ENCODE measurements around the gene TMEM219.
A peak's percentile ranks its signal among the peaks of the same experiment; 100 is the strongest.

Gene TMEM219

DNA sequence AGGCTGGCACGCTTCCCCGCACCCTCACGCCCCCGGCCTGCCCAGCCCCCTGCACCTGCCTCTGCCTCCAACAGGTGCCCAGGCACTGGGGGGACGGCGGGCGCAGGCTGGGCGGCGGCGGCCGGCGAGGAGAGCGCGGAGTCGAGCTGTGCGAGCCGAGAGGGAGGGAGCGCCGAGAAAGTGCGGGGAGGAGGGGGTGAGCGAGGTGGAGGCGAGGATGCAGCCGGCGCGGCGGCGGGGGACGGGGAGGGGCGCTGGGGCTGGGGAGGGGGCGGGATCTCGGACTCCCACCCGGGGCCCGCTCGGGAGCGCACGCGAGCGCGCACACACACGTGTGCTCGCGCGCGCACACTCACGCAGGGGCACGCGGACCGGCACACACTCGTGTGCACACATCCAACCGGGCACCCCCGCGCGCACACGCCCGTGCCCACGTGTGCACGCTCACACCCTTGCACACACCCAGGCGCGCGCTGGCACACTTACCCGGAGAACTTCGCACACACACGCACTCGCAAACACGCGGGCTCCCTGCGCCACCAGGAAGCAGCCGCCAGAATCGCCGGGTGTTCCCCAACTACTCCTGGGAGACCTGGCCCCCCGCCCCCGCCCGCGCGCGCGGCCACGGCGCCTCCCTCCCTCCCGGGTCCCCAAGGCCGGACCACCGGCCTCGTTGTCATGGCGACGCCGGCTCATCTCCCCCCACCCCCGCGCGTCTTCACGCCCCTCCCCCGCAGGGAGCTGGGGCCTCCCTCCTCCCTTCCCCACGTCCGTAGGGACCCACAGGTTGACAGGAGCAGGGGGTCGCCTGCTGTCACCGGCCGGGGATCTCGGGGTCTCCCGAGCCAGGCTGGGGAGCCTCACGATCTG is 49.2 kb downstream of the TMEM219 start, which contains the start of gene DOC2A (continued):
- TF ChIP-seq, protein P1, sequence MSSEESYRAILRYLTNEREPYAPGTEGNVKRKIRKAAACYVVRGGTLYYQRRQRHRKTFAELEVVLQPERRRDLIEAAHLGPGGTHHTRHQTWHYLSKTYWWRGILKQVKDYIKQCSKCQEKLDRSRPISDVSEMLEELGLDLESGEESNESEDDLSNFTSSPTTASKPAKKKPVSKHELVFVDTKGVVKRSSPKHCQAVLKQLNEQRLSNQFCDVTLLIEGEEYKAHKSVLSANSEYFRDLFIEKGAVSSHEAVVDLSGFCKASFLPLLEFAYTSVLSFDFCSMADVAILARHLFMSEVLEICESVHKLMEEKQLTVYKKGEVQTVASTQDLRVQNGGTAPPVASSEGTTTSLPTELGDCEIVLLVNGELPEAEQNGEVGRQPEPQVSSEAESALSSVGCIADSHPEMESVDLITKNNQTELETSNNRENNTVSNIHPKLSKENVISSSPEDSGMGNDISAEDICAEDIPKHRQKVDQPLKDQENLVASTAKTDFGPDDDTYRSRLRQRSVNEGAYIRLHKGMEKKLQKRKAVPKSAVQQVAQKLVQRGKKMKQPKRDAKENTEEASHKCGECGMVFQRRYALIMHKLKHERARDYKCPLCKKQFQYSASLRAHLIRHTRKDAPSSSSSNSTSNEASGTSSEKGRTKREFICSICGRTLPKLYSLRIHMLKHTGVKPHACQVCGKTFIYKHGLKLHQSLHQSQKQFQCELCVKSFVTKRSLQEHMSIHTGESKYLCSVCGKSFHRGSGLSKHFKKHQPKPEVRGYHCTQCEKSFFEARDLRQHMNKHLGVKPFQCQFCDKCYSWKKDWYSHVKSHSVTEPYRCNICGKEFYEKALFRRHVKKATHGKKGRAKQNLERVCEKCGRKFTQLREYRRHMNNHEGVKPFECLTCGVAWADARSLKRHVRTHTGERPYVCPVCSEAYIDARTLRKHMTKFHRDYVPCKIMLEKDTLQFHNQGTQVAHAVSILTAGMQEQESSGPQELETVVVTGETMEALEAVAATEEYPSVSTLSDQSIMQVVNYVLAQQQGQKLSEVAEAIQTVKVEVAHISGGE (tag by site-specific recombination; conservative IDR thresholded peaks at IDR 0.05; ENCODE audit: low read depth), result no peak
- peak; percentile 54; the same call in 1 of the 2 replicates for TF ChIP-seq ZXDB (tag by site-specific recombination; IDR thresholded peaks at IDR 0.05)
- TF ChIP-seq, protein P2, sequence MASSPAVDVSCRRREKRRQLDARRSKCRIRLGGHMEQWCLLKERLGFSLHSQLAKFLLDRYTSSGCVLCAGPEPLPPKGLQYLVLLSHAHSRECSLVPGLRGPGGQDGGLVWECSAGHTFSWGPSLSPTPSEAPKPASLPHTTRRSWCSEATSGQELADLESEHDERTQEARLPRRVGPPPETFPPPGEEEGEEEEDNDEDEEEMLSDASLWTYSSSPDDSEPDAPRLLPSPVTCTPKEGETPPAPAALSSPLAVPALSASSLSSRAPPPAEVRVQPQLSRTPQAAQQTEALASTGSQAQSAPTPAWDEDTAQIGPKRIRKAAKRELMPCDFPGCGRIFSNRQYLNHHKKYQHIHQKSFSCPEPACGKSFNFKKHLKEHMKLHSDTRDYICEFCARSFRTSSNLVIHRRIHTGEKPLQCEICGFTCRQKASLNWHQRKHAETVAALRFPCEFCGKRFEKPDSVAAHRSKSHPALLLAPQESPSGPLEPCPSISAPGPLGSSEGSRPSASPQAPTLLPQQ (tag by site-specific recombination; IDR thresholded peaks at IDR 0.05), result no peak; the same call in none of the 2 replicates
- TF ChIP-seq, protein P3, sequence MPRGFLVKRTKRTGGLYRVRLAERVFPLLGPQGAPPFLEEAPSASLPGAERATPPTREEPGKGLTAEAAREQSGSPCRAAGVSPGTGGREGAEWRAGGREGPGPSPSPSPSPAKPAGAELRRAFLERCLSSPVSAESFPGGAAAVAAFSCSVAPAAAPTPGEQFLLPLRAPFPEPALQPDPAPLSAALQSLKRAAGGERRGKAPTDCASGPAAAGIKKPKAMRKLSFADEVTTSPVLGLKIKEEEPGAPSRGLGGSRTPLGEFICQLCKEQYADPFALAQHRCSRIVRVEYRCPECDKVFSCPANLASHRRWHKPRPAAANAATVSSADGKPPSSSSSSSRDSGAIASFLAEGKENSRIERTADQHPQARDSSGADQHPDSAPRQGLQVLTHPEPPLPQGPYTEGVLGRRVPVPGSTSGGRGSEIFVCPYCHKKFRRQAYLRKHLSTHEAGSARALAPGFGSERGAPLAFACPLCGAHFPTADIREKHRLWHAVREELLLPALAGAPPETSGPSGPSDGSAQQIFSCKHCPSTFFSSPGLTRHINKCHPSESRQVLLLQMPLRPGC (tag by site-specific recombination; IDR thresholded peaks at IDR 0.05), result 0 out of 2 replicates have a peak, but pooled peaks have one; percentile 15
- TF ChIP-seq ZNF2 (tag by site-specific recombination; IDR thresholded peaks at IDR 0.05), result 0 out of 2 replicates have a peak, but pooled peaks have one; percentile 12
- TF ChIP-seq SCRT2 (tag by site-specific recombination; IDR thresholded peaks at IDR 0.05), result peak; percentile 98
- TF ChIP-seq KLF16 (tag by site-specific recombination; IDR thresholded peaks at IDR 0.05), result peak; percentile 55; the same call in 1 of the 2 replicates
- TF ChIP-seq, protein P4, sequence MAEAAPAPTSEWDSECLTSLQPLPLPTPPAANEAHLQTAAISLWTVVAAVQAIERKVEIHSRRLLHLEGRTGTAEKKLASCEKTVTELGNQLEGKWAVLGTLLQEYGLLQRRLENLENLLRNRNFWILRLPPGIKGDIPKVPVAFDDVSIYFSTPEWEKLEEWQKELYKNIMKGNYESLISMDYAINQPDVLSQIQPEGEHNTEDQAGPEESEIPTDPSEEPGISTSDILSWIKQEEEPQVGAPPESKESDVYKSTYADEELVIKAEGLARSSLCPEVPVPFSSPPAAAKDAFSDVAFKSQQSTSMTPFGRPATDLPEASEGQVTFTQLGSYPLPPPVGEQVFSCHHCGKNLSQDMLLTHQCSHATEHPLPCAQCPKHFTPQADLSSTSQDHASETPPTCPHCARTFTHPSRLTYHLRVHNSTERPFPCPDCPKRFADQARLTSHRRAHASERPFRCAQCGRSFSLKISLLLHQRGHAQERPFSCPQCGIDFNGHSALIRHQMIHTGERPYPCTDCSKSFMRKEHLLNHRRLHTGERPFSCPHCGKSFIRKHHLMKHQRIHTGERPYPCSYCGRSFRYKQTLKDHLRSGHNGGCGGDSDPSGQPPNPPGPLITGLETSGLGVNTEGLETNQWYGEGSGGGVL (tag by site-specific recombination; IDR thresholded peaks at IDR 0.05), result peak; percentile 96
- no peak for TF ChIP-seq ZNF785 (tag by site-specific recombination; IDR thresholded peaks at IDR 0.05)
- 0 out of 2 replicates have a peak, but pooled peaks have one; percentile 36 for TF ChIP-seq SP3 (tag by site-specific recombination; IDR thresholded peaks at IDR 0.05)
- 0 out of 2 replicates have a peak, but pooled peaks have one; percentile 3 for TF ChIP-seq KLF9 (tag by site-specific recombination; IDR thresholded peaks at IDR 0.05; ENCODE audit: low read depth)
- TF ChIP-seq ZBTB17 (tag by site-specific recombination; IDR thresholded peaks at IDR 0.05), result peak; percentile 99
- TF ChIP-seq ZNF248 (tag by site-specific recombination; IDR thresholded peaks at IDR 0.05), result no peak
- TF ChIP-seq ZNF548 (tag by site-specific recombination; IDR thresholded peaks at IDR 0.05), result no peak
- TF ChIP-seq, protein P5, sequence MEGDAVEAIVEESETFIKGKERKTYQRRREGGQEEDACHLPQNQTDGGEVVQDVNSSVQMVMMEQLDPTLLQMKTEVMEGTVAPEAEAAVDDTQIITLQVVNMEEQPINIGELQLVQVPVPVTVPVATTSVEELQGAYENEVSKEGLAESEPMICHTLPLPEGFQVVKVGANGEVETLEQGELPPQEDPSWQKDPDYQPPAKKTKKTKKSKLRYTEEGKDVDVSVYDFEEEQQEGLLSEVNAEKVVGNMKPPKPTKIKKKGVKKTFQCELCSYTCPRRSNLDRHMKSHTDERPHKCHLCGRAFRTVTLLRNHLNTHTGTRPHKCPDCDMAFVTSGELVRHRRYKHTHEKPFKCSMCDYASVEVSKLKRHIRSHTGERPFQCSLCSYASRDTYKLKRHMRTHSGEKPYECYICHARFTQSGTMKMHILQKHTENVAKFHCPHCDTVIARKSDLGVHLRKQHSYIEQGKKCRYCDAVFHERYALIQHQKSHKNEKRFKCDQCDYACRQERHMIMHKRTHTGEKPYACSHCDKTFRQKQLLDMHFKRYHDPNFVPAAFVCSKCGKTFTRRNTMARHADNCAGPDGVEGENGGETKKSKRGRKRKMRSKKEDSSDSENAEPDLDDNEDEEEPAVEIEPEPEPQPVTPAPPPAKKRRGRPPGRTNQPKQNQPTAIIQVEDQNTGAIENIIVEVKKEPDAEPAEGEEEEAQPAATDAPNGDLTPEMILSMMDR (tag by site-specific recombination; IDR thresholded peaks at IDR 0.05), result 0 out of 2 replicates have a peak, but pooled peaks have one; percentile 12
- no peak for TF ChIP-seq ZNF292 (tag by site-specific recombination; IDR thresholded peaks at IDR 0.05; ENCODE audit: borderline replicate concordance, low read depth)
- TF ChIP-seq ZNF146 (tag by site-specific recombination; IDR thresholded peaks at IDR 0.05), result 0 out of 2 replicates have a peak, but pooled peaks have one; percentile 4
- TF ChIP-seq, protein P6, sequence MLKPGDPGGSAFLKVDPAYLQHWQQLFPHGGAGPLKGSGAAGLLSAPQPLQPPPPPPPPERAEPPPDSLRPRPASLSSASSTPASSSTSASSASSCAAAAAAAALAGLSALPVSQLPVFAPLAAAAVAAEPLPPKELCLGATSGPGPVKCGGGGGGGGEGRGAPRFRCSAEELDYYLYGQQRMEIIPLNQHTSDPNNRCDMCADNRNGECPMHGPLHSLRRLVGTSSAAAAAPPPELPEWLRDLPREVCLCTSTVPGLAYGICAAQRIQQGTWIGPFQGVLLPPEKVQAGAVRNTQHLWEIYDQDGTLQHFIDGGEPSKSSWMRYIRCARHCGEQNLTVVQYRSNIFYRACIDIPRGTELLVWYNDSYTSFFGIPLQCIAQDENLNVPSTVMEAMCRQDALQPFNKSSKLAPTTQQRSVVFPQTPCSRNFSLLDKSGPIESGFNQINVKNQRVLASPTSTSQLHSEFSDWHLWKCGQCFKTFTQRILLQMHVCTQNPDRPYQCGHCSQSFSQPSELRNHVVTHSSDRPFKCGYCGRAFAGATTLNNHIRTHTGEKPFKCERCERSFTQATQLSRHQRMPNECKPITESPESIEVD (tag by site-specific recombination; IDR thresholded peaks at IDR 0.05), result no peak
- TF ChIP-seq, protein P7, sequence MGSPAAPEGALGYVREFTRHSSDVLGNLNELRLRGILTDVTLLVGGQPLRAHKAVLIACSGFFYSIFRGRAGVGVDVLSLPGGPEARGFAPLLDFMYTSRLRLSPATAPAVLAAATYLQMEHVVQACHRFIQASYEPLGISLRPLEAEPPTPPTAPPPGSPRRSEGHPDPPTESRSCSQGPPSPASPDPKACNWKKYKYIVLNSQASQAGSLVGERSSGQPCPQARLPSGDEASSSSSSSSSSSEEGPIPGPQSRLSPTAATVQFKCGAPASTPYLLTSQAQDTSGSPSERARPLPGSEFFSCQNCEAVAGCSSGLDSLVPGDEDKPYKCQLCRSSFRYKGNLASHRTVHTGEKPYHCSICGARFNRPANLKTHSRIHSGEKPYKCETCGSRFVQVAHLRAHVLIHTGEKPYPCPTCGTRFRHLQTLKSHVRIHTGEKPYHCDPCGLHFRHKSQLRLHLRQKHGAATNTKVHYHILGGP (tag by site-specific recombination; IDR thresholded peaks at IDR 0.05), result no peak
- peak; percentile 8; the same call in 1 of the 2 replicates for TF ChIP-seq ZBTB20 (tag by site-specific recombination; IDR thresholded peaks at IDR 0.05)
- TF ChIP-seq SETDB1 (IDR thresholded peaks at IDR 0.05; ENCODE audit: insufficient read length, low read length), result no peak
- peak; percentile 86 for TF ChIP-seq ZNF335 (tag by site-specific recombination; conservative IDR thresholded peaks at IDR 0.05)
- 0 out of 2 replicates have a peak, but pooled peaks have one; percentile 7 for TF ChIP-seq ZBTB8A (tag by site-specific recombination; IDR thresholded peaks at IDR 0.05)
- TF ChIP-seq ZNF426 (tag by site-specific recombination; IDR thresholded peaks at IDR 0.05), result no peak
- no peak for TF ChIP-seq ZNF211 (tag by site-specific recombination; IDR thresholded peaks at IDR 0.05; ENCODE audit: low read depth)

All from HEK293 (cell line).